PC-3 (cell line): ENCODE data around the gene WDR88.

Source experiments
- EZH2 ChIP-seq: fragments of 300-600 bp; sonication (generic); IDR thresholded peaks from one replicate; pipeline ENCODE4 v1.6.1; 2017; ENCODE audit warnings: antibody characterized with exemption, mild to moderate bottlenecking, low read length; ENCODE audit not compliant: unreplicated experiment
- EZH2phosphoT487 ChIP-seq: fragments of 300-600 bp; sonication (generic); IDR thresholded peaks from 2 replicates; pipeline ENCODE4 v1.6.1; 2018; ENCODE audit warnings: mild to moderate bottlenecking, antibody characterized with exemption, low read length, borderline replicate concordance
- TF ChIP-seq, protein P1 (sequence below): fragments of 300-600 bp; sonication (generic); conservative IDR thresholded peaks from 2 replicates; pipeline ENCODE4 v1.5.1; 2017; ENCODE audit warnings: antibody characterized with exemption, low read depth, mild to moderate bottlenecking, low read length

- TF ChIP-seq, protein P1, sequence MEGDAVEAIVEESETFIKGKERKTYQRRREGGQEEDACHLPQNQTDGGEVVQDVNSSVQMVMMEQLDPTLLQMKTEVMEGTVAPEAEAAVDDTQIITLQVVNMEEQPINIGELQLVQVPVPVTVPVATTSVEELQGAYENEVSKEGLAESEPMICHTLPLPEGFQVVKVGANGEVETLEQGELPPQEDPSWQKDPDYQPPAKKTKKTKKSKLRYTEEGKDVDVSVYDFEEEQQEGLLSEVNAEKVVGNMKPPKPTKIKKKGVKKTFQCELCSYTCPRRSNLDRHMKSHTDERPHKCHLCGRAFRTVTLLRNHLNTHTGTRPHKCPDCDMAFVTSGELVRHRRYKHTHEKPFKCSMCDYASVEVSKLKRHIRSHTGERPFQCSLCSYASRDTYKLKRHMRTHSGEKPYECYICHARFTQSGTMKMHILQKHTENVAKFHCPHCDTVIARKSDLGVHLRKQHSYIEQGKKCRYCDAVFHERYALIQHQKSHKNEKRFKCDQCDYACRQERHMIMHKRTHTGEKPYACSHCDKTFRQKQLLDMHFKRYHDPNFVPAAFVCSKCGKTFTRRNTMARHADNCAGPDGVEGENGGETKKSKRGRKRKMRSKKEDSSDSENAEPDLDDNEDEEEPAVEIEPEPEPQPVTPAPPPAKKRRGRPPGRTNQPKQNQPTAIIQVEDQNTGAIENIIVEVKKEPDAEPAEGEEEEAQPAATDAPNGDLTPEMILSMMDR = no peak
- TF ChIP-seq EZH2 = no peak
- no peak for TF ChIP-seq EZH2phosphoT487
Measured at GRCh38 chr19:33215438-33216197, 83.7 kb downstream of the WDR88 start.
